OCI-LY7 (cell line): Measurements from ENCODE around the gene CDK10.
"Not testable (repeated sequence)": the region's sequence is repeated elsewhere in the genome, so short reads cannot be mapped to it uniquely, and the experiment has no call there.

Experiments
- CTCF ChIP-seq: fragments of 200-600 bp; sonication (generic); conservative IDR thresholded peaks from 2 replicates; pipeline ENCODE4 v1.5.1; 2014; ENCODE audit warnings: mild to moderate bottlenecking, antibody characterized with exemption, low read length, moderate library complexity, mixed read lengths
- EZH2phosphoT487 ChIP-seq: fragments of 200-600 bp; sonication (generic); IDR thresholded peaks from 2 replicates; pipeline ENCODE4 v1.6.1; 2018; ENCODE audit warnings: low read depth, borderline replicate concordance, mild to moderate bottlenecking, mixed run types, antibody characterized with exemption, low read length, moderate library complexity, mixed read lengths

- not testable (repeated sequence) for TF ChIP-seq EZH2phosphoT487, CTCF
These were observed 8.2 kb downstream of the CDK10 start for GRCh38 chr16:89694784-89695085.
